ENCODE data around the gene SDHAF3. TPM values are rescaled to one million over a fixed set of nuclear protein-coding genes. Genes with fewer than 3 reads are reported as not detected.

SDHAF3 gene
- total and polyA plus RNA-seq, 2 donors (not counting 1 experiment from before 2014, with no cell fraction given) = 7.5 to 20.2 TPM

- ChIA-PET CTCF (no interaction called here), POLR2A (no interaction called here)
- ATAC-seq (ENCODE audit: low read depth) (no peak), DNase-seq (no peak)
- Histone ChIP-seq H3K36me3 (replicated peaks in 1 of 2; ENCODE audit: control extremely low read depth in 1 of 2, control insufficient read depth in 1 of 2, extremely low read depth in 1 of 2, insufficient read depth in 2 of 2, low read length in 1 of 2) (no peaks in the 10 kb centered on the region), H3K4me1 (ENCODE audit: control insufficient read depth in 2 of 2, insufficient read depth in 2 of 2, low read length in 2 of 2) (no peaks in the 10 kb centered on the region), H2AFZ (ENCODE audit: insufficient read depth, low read depth, low read length, poor library complexity, severe bottlenecking) (no peak overlapping the region), H3K4me3 (ENCODE audit: control extremely low read depth in 1 of 5, extremely low read depth in 1 of 5, insufficient read depth in 1 of 5, low read depth in 2 of 5, low read length in 4 of 5) (no peak overlapping the region), H3K27me3 (replicated peaks in 1 of 4; ENCODE audit: control extremely low read depth in 1 of 4, control insufficient read depth in 3 of 4, insufficient read depth in 4 of 4, low read length in 3 of 4) (no peaks in the 10 kb centered on the region), H4K20me1 (ENCODE audit: control insufficient read depth, insufficient read depth, low read length, poor library complexity, severe bottlenecking) (no peaks in the 10 kb centered on the region), H3K27ac (ENCODE audit: low read length in 2 of 2) (no peak overlapping the region), H3K9ac (ENCODE audit: low read length) (no peak overlapping the region), H3K4me2 (replicated peaks; ENCODE audit: low read depth, low read length, poor library complexity, severe bottlenecking) (no peak overlapping the region), H3K79me2 (ENCODE audit: control insufficient read depth, insufficient read depth, low read length) (no peaks in the 10 kb centered on the region), H3K9me3 (ENCODE audit: control extremely low read depth in 1 of 3, control insufficient read depth in 2 of 3, insufficient read depth in 1 of 3, low read length in 2 of 3) (peaks cover 0 to 4% (median 0%) of the 10 kb centered on the region in 3 donors)
- no peaks in the 10 kb centered on the region for H3K4me1 Mint-ChIP-seq
- H3K9me3 Mint-ChIP-seq (ENCODE audit: insufficient read depth) = no peaks in the 10 kb centered on the region
- intact Hi-C loops (cut with micrococcal nuclease) = no loop called here
- no peak overlapping the region for H3K4me3 Mint-ChIP-seq
- no peak overlapping the region for H3K27ac Mint-ChIP-seq
- WGBS (ENCODE audit: insufficient coverage) = 56% methylated on average over 3 of the region's 3 CpGs
- peaks cover 23% of the 10 kb centered on the region for H3K27me3 Mint-ChIP-seq
- TF ChIP-seq CTCF (IDR thresholded peaks at IDR 0.05) (no peak), EZH2 (IDR thresholded peaks at IDR 0.05; ENCODE audit: borderline replicate concordance, insufficient read depth, low read depth, low read length, poor library complexity, severe bottlenecking) (no peak)
These were observed 109.0 kb downstream of the SDHAF3 start for GRCh38 chr7:97226541-97226940.

Other genes starting within 250 kb of the SDHAF3 start
- gene DLX6, start 112.1 kb upstream of the SDHAF3 start, total RNA-seq = not detected in 2 replicates
- gene DLX6, start 112.1 kb upstream of the SDHAF3 start, polyA plus RNA-seq = not detected in 2 replicates
- gene DLX5, start 92.9 kb upstream of the SDHAF3 start, total RNA-seq = not detected in 2 replicates
- gene DLX5, start 92.9 kb upstream of the SDHAF3 start, polyA plus RNA-seq = not detected in 2 replicates